ENCODE results near the gene CNOT1.

DNA sequence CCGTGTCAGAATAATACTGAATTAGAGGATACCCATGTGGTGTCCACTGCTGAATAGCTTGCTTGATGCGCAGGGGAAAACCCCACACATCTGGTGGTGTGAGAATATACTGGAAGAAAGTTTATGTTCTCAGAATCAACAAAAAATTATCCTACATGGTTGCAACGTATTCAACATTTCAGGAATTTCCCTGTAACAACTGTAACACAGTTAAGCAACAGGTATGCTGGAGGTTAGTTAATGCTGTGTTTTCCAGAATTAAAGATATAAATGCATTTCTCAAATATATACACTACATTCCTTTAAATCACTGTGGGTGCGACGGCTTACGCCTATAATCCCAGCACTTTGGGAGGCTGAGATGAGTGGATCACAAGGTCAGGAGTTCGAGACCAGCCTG, 5.4 kb downstream of the CNOT1 start:
- TF ChIP-seq, protein P1, sequence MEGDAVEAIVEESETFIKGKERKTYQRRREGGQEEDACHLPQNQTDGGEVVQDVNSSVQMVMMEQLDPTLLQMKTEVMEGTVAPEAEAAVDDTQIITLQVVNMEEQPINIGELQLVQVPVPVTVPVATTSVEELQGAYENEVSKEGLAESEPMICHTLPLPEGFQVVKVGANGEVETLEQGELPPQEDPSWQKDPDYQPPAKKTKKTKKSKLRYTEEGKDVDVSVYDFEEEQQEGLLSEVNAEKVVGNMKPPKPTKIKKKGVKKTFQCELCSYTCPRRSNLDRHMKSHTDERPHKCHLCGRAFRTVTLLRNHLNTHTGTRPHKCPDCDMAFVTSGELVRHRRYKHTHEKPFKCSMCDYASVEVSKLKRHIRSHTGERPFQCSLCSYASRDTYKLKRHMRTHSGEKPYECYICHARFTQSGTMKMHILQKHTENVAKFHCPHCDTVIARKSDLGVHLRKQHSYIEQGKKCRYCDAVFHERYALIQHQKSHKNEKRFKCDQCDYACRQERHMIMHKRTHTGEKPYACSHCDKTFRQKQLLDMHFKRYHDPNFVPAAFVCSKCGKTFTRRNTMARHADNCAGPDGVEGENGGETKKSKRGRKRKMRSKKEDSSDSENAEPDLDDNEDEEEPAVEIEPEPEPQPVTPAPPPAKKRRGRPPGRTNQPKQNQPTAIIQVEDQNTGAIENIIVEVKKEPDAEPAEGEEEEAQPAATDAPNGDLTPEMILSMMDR (IDR thresholded peaks at IDR 0.05; ENCODE audit: insufficient read depth, low read length) = no peak
- TF ChIP-seq POLR2AphosphoS5 (IDR thresholded peaks at IDR 0.05; ENCODE audit: low read depth) = no peak
- TF ChIP-seq GABPA (IDR thresholded peaks at IDR 0.05; ENCODE audit: low read depth) = no peak
